Uterus (tissue), 2 donors: ENCODE results near the gene RNH1.

Experiments used
- POLR2A ChIP-seq, 2 donors: fragments of 450-650 bp; IDR thresholded peaks; one replicate each; pipeline ENCODE4 v1.6.1; 2016; ENCODE audit warnings: antibody characterized with exemption in 2 of 2, mild to moderate bottlenecking in 1 of 2, moderate library complexity in 1 of 2
- TF ChIP-seq, protein P1 (sequence below), 4 experiments: fragments of 200-600 bp in 2 of 4; fragments of 450-650 bp in 2 of 4; sonication (generic) in 2 of 4; IDR thresholded peaks; one replicate each; pipeline ENCODE4 v1.5.1; 2016 to 2019; ENCODE audit warnings: antibody characterized with exemption in 4 of 4, mild to moderate bottlenecking in 2 of 4, moderate library complexity in 1 of 4

DNA sequence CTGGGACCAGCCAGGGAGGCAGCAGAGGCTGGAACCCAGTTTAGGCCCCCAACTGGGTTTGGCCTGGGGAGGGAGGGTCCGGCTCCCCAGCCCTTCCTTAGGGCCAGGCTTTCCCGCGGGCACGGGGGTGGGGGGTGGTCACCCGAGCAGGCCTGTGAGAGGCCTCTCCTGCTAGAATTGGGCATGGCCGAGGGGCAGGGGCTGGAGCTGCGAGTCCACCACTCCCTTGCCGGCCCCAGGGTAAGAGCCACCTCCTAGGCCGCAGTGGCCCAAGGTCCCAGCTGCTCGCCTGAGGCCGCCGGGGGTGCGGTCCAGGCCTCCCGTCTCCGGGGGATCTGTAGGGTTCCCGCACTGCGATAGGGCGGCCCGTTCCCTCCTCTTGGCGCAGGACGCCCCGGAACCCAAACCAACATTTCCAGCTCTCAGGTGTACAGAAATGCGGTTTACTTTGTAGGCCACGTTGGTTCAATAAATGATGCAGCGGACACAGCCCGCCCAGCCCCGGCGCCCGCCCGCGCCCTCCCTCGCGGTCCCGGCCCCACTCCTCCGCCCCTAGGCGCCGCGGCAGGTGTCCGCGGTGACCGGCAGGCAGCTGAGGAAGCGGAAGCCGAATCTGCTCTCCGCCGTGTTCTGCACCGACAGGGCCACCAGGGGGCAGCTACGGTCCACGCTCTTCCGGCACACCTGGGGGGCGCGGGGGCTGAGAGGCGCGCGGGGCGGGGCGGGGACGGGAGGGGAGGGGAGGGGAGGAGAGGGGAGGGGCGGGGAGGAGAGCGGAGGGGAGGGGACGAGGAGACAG lies 47.6 kb upstream of the RNH1 start:
- no peak for TF ChIP-seq POLR2A (IDR thresholded peaks at IDR 0.05)
- TF ChIP-seq, protein P1, sequence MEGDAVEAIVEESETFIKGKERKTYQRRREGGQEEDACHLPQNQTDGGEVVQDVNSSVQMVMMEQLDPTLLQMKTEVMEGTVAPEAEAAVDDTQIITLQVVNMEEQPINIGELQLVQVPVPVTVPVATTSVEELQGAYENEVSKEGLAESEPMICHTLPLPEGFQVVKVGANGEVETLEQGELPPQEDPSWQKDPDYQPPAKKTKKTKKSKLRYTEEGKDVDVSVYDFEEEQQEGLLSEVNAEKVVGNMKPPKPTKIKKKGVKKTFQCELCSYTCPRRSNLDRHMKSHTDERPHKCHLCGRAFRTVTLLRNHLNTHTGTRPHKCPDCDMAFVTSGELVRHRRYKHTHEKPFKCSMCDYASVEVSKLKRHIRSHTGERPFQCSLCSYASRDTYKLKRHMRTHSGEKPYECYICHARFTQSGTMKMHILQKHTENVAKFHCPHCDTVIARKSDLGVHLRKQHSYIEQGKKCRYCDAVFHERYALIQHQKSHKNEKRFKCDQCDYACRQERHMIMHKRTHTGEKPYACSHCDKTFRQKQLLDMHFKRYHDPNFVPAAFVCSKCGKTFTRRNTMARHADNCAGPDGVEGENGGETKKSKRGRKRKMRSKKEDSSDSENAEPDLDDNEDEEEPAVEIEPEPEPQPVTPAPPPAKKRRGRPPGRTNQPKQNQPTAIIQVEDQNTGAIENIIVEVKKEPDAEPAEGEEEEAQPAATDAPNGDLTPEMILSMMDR (IDR thresholded peaks at IDR 0.05) = peak; percentile 45 to 77 (median 64)
